Gastrocnemius medialis (tissue), 4 donors: ENCODE results near the gene FDXACB1.

Experiments
- POLR2A ChIP-seq, 2 donors: fragments of 450-650 bp; IDR thresholded peaks; one replicate each; pipeline ENCODE4 v1.6.1; 2017; ENCODE audit warnings: antibody characterized with exemption in 2 of 2, mild to moderate bottlenecking in 2 of 2, moderate library complexity in 2 of 2
- TF ChIP-seq, protein P1 (sequence below), 5 experiments: fragments of 450-650 bp in 3 of 5; fragments of 200-600 bp in 2 of 5; sonication (generic) in 2 of 5; IDR thresholded peaks in 4 of 5; conservative IDR thresholded peaks in 1 of 5; 1 replicate in 4 of 5; 2 replicates in 1 of 5; pipeline ENCODE4 v1.5.1; 2016 to 2019; ENCODE audit warnings: antibody characterized with exemption in 5 of 5, mild to moderate bottlenecking in 3 of 5, moderate library complexity in 3 of 5

DNA sequence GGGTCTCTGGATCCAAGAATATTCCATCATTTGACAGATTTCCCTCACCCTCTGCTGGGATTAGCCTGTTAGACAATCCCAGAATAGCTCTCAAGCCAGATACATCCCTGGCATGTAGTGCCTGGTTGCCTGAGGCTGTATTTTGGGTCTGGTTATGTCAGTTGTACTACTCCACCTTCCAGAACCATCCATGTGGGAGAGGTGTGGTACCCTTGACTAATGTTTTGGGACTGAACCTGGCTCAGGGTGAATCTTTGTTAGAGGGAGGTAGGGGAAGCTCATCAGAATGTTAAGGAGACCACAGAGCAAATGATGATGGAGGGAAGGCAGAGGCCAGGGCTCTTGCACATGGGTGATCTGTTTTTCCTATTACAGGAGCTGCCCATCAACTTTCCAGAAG, 45.0 kb upstream of the FDXACB1 start:
- TF ChIP-seq, protein P1, sequence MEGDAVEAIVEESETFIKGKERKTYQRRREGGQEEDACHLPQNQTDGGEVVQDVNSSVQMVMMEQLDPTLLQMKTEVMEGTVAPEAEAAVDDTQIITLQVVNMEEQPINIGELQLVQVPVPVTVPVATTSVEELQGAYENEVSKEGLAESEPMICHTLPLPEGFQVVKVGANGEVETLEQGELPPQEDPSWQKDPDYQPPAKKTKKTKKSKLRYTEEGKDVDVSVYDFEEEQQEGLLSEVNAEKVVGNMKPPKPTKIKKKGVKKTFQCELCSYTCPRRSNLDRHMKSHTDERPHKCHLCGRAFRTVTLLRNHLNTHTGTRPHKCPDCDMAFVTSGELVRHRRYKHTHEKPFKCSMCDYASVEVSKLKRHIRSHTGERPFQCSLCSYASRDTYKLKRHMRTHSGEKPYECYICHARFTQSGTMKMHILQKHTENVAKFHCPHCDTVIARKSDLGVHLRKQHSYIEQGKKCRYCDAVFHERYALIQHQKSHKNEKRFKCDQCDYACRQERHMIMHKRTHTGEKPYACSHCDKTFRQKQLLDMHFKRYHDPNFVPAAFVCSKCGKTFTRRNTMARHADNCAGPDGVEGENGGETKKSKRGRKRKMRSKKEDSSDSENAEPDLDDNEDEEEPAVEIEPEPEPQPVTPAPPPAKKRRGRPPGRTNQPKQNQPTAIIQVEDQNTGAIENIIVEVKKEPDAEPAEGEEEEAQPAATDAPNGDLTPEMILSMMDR (IDR thresholded peaks at IDR 0.05 in 4 of 5, conservative IDR thresholded peaks at IDR 0.05 in 1 of 5): no peak
- TF ChIP-seq POLR2A (IDR thresholded peaks at IDR 0.05): no peak
